Fibroblast of skin of back (primary cell): Measurements from ENCODE around the gene TMEM18.
A peak's percentile ranks its signal among the peaks of the same experiment; 100 is the strongest.
"Not testable (repeated sequence)": the region's sequence is repeated elsewhere in the genome, so short reads cannot be mapped to it uniquely, and the experiment has no call there.

Source experiments
- DNase-seq: peaks from one replicate; pipeline ENCODE4 v3.0.0-alpha.2; 2013

The TMEM18 gene

DNA sequence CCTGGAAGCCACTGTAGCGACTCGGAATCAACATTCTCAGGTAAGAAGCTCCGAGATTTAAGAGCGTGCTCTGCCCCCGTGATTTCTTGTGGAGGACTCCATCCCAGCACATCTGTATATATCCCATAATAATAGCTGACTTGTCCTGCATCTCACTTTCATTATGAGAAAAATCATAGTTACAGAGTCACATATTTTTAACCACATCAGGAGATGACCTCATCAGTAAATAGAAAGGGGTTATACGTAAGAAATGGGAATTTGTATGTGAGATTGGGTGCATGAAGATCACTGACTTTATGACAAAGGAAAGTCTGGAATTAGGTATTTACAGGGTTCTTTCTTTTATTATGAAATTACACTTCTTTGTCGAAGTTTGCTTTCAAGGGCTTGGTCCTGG is 16.4 kb upstream of the TMEM18 start:
- DNase-seq, result peak; percentile 36

DNA sequence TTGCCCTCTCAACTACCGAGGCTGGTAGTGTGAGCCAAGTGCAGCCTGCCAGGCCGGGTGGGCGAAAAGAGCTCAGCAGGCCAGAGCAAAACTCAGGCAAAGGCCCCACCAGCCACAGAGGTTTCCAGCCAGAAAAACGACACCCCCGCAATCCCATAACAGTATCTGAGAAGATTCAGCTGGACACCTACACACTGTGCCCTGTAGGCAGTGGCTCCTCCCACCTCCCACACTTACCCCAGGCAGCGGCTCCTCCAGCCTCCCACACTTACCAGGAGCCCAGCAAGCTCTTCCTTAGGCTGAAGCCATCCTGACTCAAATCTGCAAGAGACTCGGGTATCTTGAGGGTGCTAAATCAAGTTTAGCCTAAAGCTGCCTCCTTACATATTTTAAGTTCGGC is 15.6 kb upstream of the TMEM18 start:
- DNase-seq, result no peak

DNA sequence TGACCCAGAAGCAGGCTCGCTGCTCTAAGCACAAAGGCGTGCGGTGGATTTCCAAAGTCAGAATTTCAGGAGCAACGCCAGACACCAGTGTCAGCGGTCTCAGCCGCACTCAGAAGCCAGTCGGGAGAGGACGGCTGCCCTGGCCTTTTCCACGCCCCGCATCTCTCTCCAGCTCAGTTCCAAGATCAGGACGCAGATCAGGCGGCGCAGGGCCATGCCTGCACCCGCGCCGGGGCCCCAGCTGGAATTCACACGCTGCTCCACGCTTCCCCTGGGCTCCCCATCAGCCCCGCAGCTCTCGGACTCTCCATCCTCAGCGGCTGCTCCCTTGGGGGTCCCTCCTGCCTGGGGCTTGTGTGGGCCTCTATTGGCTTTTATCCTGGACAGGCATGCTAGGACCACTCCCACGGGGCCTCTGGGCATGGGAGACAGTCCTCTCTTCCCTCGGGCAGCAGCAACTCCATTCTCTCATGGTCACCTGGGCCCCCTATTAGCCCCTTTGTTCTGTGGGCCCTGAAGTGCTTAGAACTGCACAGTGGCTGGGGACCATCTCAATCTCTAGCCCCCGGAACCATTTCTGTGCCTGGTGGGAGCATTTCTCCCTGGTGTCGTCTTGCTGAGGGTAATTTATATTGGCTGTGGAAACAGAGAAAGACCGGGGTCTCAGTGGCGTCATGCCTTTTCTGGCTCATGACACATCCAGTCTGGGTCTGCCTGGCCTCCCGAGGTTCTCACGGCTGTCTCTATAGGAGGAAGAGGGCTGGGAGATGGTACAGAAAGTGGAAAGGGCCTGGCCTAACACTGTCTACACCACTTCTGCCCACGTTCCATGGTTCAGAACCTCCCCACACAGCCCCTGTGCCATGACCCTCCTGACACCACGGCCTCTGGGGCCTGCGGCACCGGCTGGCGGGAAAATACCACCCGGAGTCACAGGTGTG is 14.9 kb upstream of the TMEM18 start:
- no peak for DNase-seq

DNA sequence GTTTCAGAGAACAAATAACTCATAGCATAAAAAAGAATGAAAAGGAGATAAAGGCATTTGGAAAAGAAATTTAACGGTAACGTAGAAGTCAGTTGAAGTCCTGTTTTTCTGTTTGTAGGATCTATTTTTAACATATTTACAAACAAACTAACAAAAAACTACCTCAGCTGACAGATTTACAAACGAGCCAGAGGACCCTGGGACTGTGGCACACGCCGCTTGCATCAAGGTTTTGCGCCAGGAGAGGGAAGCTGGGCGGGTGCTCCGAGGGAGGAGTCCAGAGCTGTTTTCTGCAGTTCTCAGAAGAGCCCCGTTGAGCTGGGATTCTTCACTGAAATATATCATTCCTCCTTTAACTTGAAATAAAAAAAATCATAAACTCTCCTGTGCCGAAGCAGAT is 13.6 kb upstream of the TMEM18 start:
- no peak for DNase-seq

DNA sequence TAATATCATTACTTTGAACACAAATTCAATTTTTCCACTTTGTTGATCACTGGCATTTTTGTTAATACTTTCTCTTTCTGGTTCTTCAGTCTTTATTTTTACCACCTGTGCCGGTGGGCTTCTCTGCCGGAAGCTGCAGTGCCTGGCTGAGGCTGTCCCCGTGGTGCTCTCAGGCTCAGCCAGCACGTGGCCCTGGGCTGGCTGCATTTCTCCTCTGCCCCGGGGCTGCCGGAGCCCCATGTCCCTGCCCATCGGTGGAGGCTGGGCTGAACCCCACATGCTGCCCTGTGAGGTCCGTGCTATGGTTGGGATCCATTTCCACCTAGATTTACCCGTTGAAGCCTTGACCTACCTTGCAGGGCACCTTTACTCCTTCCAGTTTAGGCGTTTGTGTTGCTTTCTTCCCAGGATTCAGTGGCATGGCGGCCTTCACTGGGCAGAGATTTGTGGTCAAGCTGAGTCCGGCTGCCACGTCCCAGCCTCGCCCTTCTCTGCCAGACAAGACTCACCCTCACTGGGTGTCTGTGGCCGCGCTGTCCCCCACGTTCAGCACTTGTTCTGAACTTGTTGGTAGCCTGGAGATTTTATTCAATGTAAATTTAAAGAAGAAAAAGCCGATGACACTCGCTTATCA is 12.8 kb upstream of the TMEM18 start:
- DNase-seq, result no peak

DNA sequence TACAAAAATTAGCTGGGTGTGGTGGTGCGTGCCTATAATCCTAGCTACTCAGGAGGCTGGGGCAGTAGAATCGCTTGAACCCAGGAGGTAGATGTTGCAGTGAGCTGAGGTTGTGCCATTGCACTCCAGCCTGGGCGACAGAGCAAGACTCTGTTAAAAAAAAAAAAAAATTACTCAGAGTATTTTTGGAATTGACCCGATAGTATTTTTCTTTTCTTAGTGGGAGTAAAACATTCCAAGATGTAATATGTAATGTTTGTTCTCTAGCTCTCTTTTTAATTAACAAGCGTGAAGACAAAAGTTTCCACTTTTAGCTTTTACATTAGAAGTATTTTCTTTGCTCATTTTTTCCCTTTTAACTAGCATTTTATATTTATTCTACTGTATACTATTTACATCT is 12.0 kb upstream of the TMEM18 start:
- DNase-seq, result peak; percentile 56

DNA sequence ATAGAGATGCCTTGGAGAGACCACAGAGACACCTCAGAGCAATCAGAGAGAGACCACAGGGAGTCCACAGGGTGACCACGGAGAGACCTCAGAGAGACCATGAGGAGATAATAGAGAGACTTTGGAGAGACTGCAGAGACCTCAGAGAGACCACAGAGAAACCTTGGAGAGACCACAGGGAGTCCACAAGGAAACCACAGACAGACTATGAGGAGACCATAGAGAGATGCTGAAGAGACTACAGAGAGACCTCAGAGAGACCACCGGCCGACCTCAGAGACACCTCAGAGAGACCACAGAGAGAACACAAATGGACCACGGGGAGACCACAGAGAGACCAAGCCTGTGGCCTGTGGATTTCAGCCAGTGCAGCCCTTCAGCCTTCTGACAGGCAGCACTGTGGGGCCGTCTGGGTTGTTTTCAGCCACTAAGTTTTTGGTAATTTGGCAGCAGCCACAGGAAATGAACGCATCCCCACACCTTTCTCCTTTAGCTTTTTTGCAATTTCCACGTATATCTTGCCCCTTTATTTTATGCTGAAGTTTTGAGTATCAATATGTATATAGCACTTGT is 11.4 kb upstream of the TMEM18 start:
- DNase-seq, result no peak

DNA sequence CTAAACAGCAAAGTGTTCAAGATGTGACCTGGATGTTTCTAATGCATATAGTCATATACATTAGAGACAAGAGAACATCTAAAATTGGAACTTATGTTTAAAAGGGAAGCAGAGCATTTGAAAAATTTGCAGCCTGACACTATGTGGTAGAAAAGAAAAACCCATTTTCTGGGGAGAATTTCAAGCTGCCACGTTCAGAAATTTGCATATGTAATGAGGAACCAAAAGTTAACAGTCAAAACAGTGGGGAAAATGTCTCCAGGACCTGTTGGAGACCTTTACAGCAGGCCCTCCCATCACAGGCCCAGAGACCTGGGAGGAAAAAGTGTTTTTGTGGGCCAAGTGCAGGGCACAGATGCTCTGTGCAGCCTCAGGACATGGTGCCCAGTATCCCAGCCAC is 8.2 kb upstream of the TMEM18 start:
- no peak for DNase-seq

DNA sequence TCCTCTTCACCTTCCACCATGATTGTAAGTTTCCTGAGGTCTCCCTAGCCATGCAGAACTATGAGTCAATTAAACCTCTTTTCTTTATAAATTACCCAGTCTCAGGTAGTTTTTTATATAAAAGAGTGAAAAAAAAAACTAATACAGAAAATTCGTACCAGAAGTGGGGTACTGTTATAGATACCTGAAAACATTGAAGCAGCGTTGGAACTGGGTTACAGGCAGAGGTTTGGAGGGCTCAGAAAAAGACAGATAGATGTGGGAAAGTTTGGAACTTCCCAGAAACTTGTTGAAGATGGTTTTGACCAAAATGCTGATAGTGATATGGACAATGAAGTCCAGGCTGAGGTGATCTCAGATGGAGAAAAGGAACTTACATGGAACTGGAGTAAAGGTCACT is 7.7 kb upstream of the TMEM18 start:
- DNase-seq, result not testable (repeated sequence)

DNA sequence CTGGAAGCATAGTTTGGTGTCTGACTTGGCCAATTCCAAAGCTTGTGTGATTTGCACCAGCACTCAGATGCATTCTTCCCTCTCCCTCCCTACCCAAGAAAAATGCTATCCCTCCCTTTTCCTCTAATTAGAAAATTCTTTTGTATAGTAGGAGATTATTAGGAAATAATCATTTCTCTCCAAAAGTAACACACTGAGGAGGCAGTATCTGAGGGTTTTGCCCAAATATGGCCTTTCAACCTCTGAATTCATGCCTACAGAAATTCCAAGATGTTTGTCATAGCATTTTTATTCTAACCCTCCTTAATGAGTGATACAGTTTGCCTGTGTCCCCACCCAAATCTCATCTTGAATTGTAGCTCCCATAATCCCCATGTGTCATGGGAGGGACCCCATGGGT is 5.0 kb upstream of the TMEM18 start:
- DNase-seq, result peak; percentile 54

DNA sequence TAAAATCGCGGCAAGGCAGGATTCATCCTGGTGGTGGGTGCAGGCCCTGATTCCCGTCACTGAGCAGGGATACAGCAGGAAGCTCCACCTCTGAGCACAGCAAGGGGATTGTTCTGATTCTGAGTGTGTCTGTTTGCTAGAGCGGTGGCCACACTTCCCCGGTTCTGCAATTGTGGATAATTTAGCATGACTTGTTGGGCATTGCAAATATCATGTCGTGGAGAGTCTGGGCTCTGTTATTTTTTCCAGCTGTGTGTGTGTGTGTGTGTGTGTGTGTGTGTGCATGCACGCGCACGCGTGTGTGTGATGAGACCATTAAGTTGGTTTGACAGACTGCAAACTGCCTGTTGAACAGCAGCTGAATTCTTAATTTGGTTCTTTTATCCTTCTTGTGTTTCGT is 4.1 kb upstream of the TMEM18 start:
- no peak for DNase-seq

DNA sequence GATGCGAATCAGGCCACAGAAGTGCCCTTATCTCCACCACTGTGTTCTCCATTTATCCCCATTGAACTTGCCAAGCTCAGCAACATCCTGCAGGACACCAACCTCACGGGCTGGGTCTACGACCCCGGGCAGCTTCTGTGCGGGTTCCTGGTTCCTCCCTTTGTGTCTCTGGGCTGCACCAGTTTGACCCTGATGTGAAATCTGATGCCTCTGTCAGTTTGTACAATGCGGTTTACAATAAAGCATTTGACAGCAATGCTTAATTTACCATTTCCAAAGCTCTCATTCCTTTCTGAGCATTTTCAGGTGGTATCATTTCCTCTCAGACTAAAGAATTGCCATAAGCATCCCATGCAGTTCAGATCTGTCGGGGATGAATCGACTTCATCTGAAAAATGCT is 3.3 kb upstream of the TMEM18 start:
- no peak for DNase-seq

DNA sequence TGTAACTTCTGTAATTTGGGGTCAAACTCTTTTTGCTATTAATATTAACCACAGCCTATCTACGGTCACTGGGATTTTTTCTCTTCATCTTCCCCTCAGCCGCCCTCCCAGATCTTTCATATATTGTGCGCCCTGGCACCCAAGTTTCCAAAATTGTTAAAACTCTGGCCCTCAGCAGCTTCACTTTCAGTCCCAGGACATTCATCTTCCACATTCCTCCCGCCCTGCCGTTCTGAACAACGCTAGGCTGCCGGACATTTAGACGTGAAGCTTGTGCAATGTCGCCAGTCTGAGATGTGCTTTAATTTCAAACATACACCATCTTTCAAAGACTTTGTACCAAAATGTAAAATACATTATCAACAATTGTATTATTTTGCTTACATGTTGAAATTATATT is 1.8 kb upstream of the TMEM18 start:
- no peak for DNase-seq

DNA sequence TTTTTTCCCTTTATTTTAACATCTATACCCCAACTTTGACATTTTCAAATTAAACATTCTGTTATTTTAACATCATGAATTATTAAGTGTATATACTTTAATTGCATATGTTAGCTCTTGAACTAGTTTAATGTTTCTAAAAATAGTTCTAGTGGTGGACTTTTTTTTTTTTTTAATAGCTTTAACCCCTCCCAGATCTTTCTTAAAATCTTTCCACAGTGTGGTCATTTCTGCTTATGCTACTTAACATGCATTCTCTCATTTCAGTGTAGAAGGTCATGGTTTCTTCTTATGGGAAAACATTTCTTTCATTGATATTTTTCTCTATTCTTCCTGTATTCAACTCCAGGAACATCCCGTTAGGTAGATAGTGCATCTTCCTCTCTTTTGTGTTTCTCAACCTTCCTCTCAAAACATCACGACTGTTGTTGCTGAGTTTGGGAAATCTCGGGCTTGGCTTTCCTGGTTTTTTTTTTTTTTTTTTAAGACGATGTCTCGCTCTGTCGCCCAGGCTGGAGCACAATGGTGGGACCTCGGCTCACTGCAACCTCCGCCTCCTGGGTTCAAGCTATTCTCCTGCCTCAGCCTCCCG is 849 bp upstream of the TMEM18 start:
- peak; percentile 17 for DNase-seq

DNA sequence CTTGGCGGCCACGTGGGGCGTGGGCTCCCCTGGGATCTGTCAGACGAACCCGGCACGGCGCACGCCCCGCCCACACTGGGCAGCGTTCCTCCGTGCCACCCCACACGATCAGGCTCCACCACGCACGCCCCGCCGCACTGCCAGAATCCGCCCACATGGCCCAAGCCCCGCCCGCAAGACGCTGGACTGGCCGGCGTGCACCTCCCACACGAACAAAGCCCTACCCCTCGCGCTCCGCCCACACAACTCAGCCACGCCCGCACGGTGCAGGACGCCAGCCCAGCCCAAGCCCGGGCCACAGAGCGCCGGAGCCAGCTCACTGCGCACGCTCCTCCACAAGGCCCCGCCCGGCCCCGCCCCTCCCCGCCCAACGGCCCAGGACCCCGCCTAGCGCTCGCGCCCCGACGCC is 555 bp downstream of the TMEM18 start:
- DNase-seq, result peak; percentile 97

DNA sequence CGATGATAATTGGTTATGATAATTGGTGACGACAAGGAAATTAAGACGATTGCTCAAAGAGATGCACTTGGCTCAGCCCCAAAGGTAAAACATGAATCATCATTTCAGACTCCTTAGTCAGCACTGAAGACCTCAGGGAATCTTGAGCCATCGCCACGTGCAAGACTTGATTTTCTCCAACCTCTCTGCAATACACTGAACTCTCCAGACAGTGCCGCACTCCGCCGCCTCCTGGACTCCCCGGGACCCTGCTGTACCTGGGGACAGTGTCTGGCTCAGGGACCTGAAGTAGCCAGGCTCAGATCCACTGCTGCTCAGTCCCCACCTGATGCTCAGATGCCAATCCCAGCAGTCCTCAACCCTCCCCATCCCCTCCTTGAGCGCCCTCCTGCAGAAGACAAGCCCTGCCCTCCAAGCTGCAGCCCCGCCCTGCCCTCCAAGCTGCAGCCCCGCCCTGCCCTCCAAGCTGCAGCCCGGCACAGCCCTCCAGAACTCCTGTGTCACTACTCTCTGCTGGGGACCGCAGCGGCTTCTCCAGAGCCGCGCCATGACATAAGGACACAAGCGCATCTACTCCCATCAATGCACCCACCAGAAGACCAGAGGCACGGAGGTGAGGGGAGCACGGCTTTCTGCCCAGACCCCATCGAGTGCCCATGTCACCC is 1.1 kb downstream of the TMEM18 start:
- DNase-seq, result peak; percentile 87

DNA sequence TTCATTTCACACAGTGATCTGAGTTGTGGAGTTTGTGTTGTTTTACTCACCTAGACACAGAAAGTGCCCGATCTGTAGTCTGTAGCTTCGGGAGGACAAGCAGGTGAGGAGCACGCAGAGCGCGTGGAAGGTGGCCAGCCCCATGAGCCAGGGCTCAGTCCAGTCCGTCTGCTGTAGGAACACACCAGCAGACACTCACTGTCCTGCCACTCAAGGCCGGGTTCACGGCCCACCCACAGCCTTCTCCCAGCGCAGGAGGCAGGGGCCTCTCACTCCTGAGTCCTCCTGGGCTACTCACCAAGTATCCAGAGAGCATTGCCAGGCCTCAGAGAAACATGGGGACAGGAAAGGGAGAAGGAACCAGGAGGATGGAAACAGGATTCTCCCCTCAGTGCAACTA is 1.7 kb downstream of the TMEM18 start:
- DNase-seq, result peak; percentile 15

DNA sequence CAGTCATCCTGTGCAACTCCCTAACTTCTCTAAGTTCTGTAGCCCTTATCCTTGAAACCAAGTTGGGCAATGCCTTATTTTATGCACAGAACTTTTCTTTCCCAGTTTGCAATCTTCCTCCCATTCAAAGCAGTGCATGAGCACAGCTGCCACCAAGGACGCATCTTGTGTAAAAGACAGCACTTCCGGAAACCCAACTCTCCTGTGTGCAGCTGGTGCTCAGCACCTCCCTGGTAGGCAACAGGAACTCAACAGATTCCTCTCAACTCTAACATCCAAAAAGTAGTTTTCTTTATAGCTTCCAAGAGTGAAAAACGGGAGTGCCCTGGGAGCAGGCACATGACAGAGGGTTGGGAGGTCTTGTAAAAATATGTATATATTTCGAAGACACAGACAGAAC is 2.2 kb downstream of the TMEM18 start:
- DNase-seq, result no peak

DNA sequence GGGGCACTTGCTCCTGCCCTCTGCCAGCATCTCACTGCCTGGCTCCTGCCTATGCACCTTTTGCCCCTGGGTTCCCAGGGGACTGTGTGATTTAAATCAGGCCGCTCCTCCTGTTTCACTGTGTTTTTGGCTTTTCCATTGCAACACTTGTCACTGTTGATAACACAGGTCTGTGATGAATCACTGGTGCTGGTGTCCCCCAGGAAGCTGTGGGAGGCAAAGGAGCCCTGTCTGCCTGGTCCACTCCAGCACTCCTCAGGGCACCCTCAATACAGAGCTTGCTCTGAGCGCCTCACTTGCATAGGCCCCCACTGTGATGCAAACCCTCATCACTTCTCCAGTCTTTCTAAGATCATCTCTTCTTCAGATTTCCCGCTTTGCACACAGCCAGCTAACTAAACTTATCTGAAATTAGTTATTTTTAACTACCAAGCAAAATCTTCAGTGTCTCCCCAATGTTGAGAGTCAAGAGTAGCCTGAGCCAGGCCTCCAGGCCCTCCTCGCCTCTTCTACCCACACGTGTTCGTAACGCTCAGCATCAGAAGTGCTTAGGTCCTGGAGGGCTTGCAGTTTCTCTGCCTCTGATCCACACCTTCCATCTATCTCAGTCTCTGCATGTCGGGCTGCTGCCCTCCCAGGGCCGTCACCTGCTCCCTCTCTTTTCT is 2.8 kb downstream of the TMEM18 start:
- no peak for DNase-seq

DNA sequence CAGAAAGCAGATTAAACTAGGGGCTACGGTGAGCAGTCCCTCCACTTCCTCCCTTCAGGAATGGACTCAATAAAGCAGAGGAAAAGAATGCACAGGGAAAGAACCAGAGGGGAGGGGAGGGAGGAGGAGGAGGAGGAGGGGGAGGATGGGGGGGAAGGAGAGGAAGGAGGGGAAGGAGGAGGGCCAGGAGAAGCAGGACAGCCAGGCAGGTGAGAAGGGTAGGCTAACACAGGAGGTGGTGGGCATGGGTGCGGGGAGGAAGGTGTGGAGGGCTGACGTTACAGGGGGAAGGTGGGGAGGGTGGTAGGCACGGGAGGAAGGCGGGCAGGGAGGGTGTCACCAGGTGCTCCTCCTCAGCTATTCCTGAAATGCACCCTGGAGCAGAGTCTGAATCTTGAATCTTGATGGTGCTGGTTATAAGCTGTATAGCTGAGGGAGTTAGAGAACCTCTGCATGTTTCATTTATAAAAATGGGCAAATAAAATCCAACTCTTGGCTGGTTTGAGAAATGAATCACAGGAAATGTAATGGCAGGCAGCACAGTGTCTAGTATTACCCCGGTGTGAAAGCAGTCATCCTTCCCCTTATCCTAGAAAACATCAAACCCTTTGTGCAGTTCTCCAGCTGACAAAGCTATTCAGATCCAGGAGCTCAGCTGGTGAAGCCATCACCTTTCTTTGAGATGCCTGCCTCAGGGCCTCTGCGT is 3.4 kb downstream of the TMEM18 start:
- DNase-seq, result peak; percentile 38

DNA sequence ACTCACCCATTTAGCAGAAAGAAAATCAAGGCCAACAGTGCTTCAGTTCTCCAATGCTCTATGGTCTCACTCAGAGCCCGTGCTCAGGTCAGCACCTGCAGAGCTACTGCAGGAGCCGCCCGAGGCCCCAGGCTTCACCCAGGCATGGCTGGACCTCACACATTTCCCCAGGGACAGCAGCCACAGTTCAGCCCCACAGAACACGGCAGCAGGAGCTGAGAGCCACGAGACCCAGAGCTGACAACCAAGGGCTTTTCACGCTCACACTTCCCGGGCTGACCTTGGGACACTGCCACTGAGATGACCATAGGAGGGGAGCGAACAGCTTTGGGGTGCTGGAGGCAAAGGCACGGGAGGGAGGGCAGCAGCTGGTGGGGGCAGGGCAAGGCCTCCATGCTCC is 4.2 kb downstream of the TMEM18 start:
- DNase-seq, result no peak

DNA sequence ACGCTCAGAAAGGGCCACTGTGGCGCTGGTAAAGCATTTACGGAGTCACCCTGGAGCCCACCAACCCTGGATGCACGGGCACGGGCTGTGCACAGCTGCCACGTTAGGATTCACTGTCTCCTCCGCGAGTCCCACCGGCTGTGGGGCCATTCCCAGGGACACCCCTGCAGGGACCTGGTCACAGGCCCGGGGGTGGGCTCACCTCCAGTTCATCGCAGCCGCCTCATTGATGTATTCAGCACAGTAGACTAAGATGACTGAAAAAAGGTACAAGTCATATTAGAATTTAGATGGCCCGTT is 4.7 kb downstream of the TMEM18 start:
- no peak for DNase-seq
